Endodermal cell (in vitro differentiated cells): ENCODE measurements around the gene OCA2. TPM values are rescaled to one million over a fixed set of nuclear protein-coding genes. Genes with fewer than 3 reads are reported as not detected.

Experiments used
- DNase-seq: peaks from one replicate; pipeline ENCODE4 v3.0.0-alpha.2; 2017
- H3K27ac ChIP-seq: 2 replicates; pipeline ENCODE4 v1.5.1; 2013; ENCODE audit warnings: mild to moderate bottlenecking, low read depth, low read length, moderate library complexity
- H3K27me3 ChIP-seq: 2 replicates; pipeline ENCODE4 v1.6.1; 2013; ENCODE audit warnings: mild to moderate bottlenecking, low read length, moderate library complexity; ENCODE audit not compliant: insufficient read depth, control insufficient read depth, poor library complexity, severe bottlenecking
- H3K36me3 ChIP-seq: 2 replicates; pipeline ENCODE4 v1.7.0; 2013; ENCODE audit warnings: mild to moderate bottlenecking, low read length, moderate library complexity; ENCODE audit not compliant: control insufficient read depth, insufficient read depth
- H3K4me1 ChIP-seq: one replicate; pipeline ENCODE4 v1.7.0; 2013; ENCODE audit warnings: low read length; ENCODE audit not compliant: control insufficient read depth, insufficient read depth
- H3K4me3 ChIP-seq: 2 replicates; pipeline ENCODE4 v1.5.1; 2013; ENCODE audit warnings: mild to moderate bottlenecking, low read length, moderate library complexity
- H3K9ac ChIP-seq: 2 replicates; pipeline ENCODE4 v1.6.1; 2013; ENCODE audit warnings: mild to moderate bottlenecking, low read length, moderate library complexity; ENCODE audit not compliant: poor library complexity, severe bottlenecking; ENCODE audit errors: extremely low read depth
- H3K9me3 ChIP-seq: 2 replicates; pipeline ENCODE4 v1.6.1; 2013; ENCODE audit warnings: mild to moderate bottlenecking, low read length, moderate library complexity; ENCODE audit not compliant: control insufficient read depth
- H3K27ac Mint-ChIP-seq: 2 replicates; pipeline ENCODE4 v1.8.0; 2020; ENCODE audit warnings: mixed read lengths
- H3K27me3 Mint-ChIP-seq: 2 replicates; pipeline ENCODE4 v1.8.0; 2021; ENCODE audit warnings: mild to moderate bottlenecking, mixed read lengths; ENCODE audit not compliant: insufficient read depth
- H3K36me3 Mint-ChIP-seq: 2 replicates; pipeline ENCODE4 v1.8.0; 2020; ENCODE audit warnings: low read depth, mixed read lengths
- H3K4me1 Mint-ChIP-seq: 2 replicates; pipeline ENCODE4 v1.8.0; 2020; ENCODE audit warnings: mixed read lengths
- H3K4me3 Mint-ChIP-seq: 2 replicates; pipeline ENCODE4 v1.8.0; 2020; ENCODE audit warnings: mild to moderate bottlenecking, moderate library complexity, mixed read lengths
- H3K9me3 Mint-ChIP-seq: 2 replicates; pipeline ENCODE4 v1.8.0; 2020; ENCODE audit warnings: mild to moderate bottlenecking, mixed read lengths
- CTCF ChIP-seq: fragments of 200-600 bp; sonication (generic); conservative IDR thresholded peaks from 2 replicates; pipeline ENCODE4 v1.5.0; 2021; ENCODE audit warnings: antibody characterized with exemption, mild to moderate bottlenecking
- WGBS, 2 experiments: methylation state at CpG; one replicate each; pipeline versions ENCODE4 v1.1.5 to v1.1.7; 2013; ENCODE audit warnings: missing lambda C conversion rate in 2 of 2, mixed read lengths in 1 of 2; ENCODE audit not compliant: insufficient coverage in 1 of 2, insufficient read length in 1 of 2; 5-methylcytosine and 5-hydroxymethylcytosine counted together
- total RNA-seq, 2 donors: library from RNA; stranded (reverse); fragmentation: NEBNext Ultra II Directional in 1 of 2; extraction: Animal tissue kit (Norgen Biotek cat#: 25700) in 1 of 2; gene quantifications; 2 replicates in 1 of 2; 3 replicates in 1 of 2; pipeline ENCODE4 v1.2.1, GENCODE V29; 2021

OCA2 gene
- total RNA-seq, 2 donors from 2014 or later: 0.29 to 0.84 TPM

- Histone ChIP-seq H3K9me3 (no peaks in the 10 kb centered on the region), H3K27ac (no peak overlapping the region), H3K4me3 (no peak overlapping the region), H3K9ac (no peak overlapping the region), H3K36me3 (peaks cover 78% of the 10 kb centered on the region), H3K27me3 (no peaks in the 10 kb centered on the region), H3K4me1 (no peaks in the 10 kb centered on the region)
- H3K36me3 Mint-ChIP-seq: peaks cover 76% of the 10 kb centered on the region
- no peaks in the 10 kb centered on the region for H3K4me1 Mint-ChIP-seq
- no peaks in the 10 kb centered on the region for H3K9me3 Mint-ChIP-seq
- no peak overlapping the region for H3K27ac Mint-ChIP-seq
- H3K27me3 Mint-ChIP-seq: no peaks in the 10 kb centered on the region
- 95 to 98% methylated on average over 10 to 12 of the region's 12 CpGs for WGBS, 2 experiments
- no peak for DNase-seq
- H3K4me3 Mint-ChIP-seq: no peak overlapping the region
- TF ChIP-seq CTCF: no peak
Observed at GRCh38 chr15:28117432-28117990, 18.4 kb upstream of the OCA2 start.

GRCh38 chr15:28116521-28117431 is 17.7 kb upstream of the OCA2 start:
- no peak overlapping the region for H3K4me3 Mint-ChIP-seq
- no peaks in the 10 kb centered on the region for H3K27me3 Mint-ChIP-seq
- Histone ChIP-seq H3K9ac (no peak overlapping the region), H3K4me1 (no peaks in the 10 kb centered on the region), H3K36me3 (peaks cover 81% of the 10 kb centered on the region), H3K4me3 (no peak overlapping the region), H3K27me3 (no peaks in the 10 kb centered on the region), H3K9me3 (no peaks in the 10 kb centered on the region), H3K27ac (no peak overlapping the region)
- peaks cover 77% of the 10 kb centered on the region for H3K36me3 Mint-ChIP-seq
- H3K27ac Mint-ChIP-seq: no peak overlapping the region
- DNase-seq: peak; percentile 35
- H3K4me1 Mint-ChIP-seq: no peaks in the 10 kb centered on the region
- H3K9me3 Mint-ChIP-seq: no peaks in the 10 kb centered on the region
- TF ChIP-seq CTCF: no peak
- 93 to 94% methylated on average over 31 to 42 of the region's 42 CpGs for whole genome bisulfite sequencing, 2 experiments

- Histone ChIP-seq H3K9me3 (no peaks in the 10 kb centered on the region), H3K4me3 (no peak overlapping the region), H3K27ac (no peak overlapping the region), H3K4me1 (no peaks in the 10 kb centered on the region), H3K36me3 (peaks cover 82% of the 10 kb centered on the region), H3K27me3 (no peaks in the 10 kb centered on the region), H3K9ac (no peak overlapping the region)
- Mint-ChIP-seq H3K4me3 (no peak overlapping the region), H3K27me3 (no peaks in the 10 kb centered on the region), H3K27ac (no peak overlapping the region), H3K4me1 (no peaks in the 10 kb centered on the region), H3K9me3 (no peaks in the 10 kb centered on the region), H3K36me3 (peaks cover 77% of the 10 kb centered on the region)
- no peak for TF ChIP-seq CTCF
- WGBS, 2 experiments: 87 to 88% methylated on average over 13 of the region's 13 CpGs
- no peak for DNase-seq
Observed at GRCh38 chr15:28115871-28116270, 16.8 kb upstream of the OCA2 start.
